BJ (cell line): ENCODE results near the gene CHML. TPM values are rescaled to one million over a fixed set of nuclear protein-coding genes. Genes with fewer than 3 reads are reported as not detected.

Experiments used
- CTCF ChIA-PET: fragments of 350-600 bp; formaldehyde crosslinking; extraction: SDS; loops from one replicate; lab custom pipeline; 2021; ENCODE audit warnings: antibody characterized with exemption, inconsistent platforms; lab: Yijun Ruan, JAX
- POLR2A ChIA-PET: fragments of 300-600 bp; sonication (Branson Sonifier 250); formaldehyde crosslinking; extraction: SDS; loops from one replicate; lab custom pipeline; 2021; ENCODE audit warnings: antibody characterized with exemption; lab: Charles Lee
- DNase-seq: peaks from one replicate; pipeline ENCODE4 v3.0.0-alpha.2; 2011; ENCODE audit warnings: low read depth
- H3K27me3 ChIP-seq: 2 replicates; pipeline ENCODE4 v1.6.0; 2011; ENCODE audit warnings: low read length; ENCODE audit not compliant: control insufficient read depth, insufficient read depth
- H3K36me3 ChIP-seq: 2 replicates; pipeline ENCODE4 v1.5.1; 2011; ENCODE audit warnings: low read length; ENCODE audit not compliant: control insufficient read depth, insufficient read depth
- H3K4me3 ChIP-seq: 2 replicates; pipeline ENCODE4 v1.5.1; 2011; ENCODE audit warnings: low read depth, mild to moderate bottlenecking, control low read depth, low read length
- polyA plus RNA-seq: library from polyadenylated mRNA; depleted of rRNA; stranded (reverse); fragments of >200 nt; gene quantifications from 2 replicates; pipeline ENCODE4 v1.2.3, GENCODE V29; 2011
- TF ChIP-seq, protein P1 (sequence below): IDR thresholded peaks from 2 replicates; pipeline ENCODE4 v1.5.1; 2011; ENCODE audit warnings: low read depth, mild to moderate bottlenecking, control low read depth, inconsistent platforms, low read length, moderate library complexity; ENCODE audit not compliant: insufficient read depth

Gene CHML
- polyA plus RNA-seq, 1 experiment: 8.4 TPM

DNA sequence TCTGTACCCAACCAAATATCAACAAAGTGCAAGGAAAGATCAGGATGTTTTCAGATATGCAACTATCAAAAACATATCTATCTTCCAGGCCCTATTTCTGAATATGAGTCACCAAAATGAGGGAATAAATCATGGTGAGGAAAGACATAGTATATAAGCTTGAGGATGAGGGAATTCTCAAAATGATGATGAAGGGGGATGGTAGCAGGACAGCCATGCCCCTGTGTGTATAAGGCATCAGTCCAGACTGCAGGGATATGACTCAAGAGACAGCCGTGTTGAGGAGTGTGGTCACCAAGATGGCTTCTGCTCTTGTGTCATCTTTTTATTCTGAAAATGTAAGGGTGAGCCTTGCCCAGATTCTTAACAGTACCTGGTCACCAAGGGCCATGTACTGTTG, 7.5 kb upstream of the CHML start:
- H3K27me3 ChIP-seq: no peaks in the 10 kb centered on the region
- TF ChIP-seq, protein P1, sequence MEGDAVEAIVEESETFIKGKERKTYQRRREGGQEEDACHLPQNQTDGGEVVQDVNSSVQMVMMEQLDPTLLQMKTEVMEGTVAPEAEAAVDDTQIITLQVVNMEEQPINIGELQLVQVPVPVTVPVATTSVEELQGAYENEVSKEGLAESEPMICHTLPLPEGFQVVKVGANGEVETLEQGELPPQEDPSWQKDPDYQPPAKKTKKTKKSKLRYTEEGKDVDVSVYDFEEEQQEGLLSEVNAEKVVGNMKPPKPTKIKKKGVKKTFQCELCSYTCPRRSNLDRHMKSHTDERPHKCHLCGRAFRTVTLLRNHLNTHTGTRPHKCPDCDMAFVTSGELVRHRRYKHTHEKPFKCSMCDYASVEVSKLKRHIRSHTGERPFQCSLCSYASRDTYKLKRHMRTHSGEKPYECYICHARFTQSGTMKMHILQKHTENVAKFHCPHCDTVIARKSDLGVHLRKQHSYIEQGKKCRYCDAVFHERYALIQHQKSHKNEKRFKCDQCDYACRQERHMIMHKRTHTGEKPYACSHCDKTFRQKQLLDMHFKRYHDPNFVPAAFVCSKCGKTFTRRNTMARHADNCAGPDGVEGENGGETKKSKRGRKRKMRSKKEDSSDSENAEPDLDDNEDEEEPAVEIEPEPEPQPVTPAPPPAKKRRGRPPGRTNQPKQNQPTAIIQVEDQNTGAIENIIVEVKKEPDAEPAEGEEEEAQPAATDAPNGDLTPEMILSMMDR: no peak
- H3K36me3 ChIP-seq: no peaks in the 10 kb centered on the region
- ChIA-PET POLR2A (no interaction called here), CTCF (interaction anchor here (2.2 kb wide), 1 partner anchor 10 kb away, joined by 7 read pairs; no protein-coding TSS in a partner anchor)
- no peak for DNase-seq
- no peak overlapping the region for H3K4me3 ChIP-seq

DNA sequence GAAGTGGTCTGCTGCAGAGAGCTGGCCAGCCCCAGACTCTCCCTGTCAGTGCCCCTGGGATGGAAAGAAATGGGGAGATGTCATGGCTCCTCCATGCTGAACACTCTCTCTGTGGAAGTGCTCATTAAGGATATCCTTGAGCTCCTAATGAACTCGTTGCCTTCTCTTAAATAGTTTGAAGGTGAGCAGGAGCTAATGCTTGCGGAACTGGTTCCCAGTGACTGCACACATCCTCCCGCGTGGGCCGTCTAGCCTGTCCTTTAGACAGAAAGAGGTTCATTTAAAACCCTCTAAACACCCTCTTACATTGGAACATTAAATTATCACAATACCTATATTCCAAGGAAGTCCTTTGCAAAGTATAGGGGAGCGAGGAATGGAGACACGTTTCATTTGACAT, 6.0 kb upstream of the CHML start:
- ChIA-PET POLR2A (no interaction called here), CTCF (interaction anchor here (2.2 kb wide), 1 partner anchor 11 kb away, joined by 7 read pairs; no protein-coding TSS in a partner anchor)
- no peak overlapping the region for H3K4me3 ChIP-seq
- no peak for DNase-seq
- H3K36me3 ChIP-seq: no peaks in the 10 kb centered on the region
- no peaks in the 10 kb centered on the region for H3K27me3 ChIP-seq
- TF ChIP-seq, protein P1: no peak

DNA sequence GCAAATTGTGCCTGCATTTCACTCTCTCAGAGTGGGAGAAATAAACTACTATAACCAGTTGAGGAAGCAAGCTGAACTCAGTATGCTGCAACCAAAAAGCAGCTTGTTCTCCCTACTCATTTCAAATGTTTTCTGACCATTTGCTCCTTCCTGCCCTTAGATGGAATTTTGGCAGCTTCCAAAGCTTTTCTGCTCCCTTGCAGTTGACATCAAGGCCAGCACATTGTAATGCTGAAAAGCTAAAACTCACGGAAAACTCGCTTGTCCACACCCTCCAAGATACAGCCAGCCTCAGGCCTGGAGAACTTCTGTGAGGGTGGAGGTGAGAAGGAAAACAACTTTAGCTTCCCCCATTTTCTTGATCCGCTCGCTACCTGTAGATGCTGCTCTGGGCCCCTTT, 5.0 kb upstream of the CHML start:
- POLR2A ChIA-PET: interaction anchor here (0.6 kb wide), 1 partner anchor 122 kb away, joined by 8 read pairs; no protein-coding TSS in a partner anchor
- no peaks in the 10 kb centered on the region for H3K27me3 ChIP-seq
- no peak overlapping the region for H3K4me3 ChIP-seq
- TF ChIP-seq, protein P1: no peak
- no peaks in the 10 kb centered on the region for H3K36me3 ChIP-seq
- DNase-seq: no peak
- CTCF ChIA-PET: no interaction called here

DNA sequence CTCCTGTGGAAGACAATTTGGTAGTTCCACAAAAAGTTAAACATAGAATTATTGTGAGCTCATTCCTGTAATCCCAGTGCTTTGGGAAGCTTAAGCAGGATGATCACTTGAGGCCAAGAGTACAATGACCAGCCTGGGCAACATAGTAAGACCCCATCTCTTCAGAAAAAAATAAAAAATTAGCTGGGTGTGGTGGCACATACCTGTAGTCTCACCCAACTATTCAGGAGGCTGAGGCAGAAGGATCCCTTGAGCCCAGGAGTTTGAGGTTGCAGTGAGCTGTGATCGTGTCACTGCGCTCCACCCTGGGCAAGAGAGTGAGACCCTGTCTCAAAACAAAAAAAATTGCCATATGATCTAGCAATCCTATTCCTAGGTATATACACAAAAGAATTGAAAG, 4.1 kb upstream of the CHML start:
- TF ChIP-seq, protein P1: no peak
- DNase-seq: no peak
- ChIA-PET POLR2A (no interaction called here), CTCF (interaction anchor here (0.6 kb wide), 1 partner anchor 62 kb away, joined by 3 read pairs; no protein-coding TSS in a partner anchor)
- H3K27me3 ChIP-seq: no peaks in the 10 kb centered on the region
- no peaks in the 10 kb centered on the region for H3K36me3 ChIP-seq
- no peak overlapping the region for H3K4me3 ChIP-seq

DNA sequence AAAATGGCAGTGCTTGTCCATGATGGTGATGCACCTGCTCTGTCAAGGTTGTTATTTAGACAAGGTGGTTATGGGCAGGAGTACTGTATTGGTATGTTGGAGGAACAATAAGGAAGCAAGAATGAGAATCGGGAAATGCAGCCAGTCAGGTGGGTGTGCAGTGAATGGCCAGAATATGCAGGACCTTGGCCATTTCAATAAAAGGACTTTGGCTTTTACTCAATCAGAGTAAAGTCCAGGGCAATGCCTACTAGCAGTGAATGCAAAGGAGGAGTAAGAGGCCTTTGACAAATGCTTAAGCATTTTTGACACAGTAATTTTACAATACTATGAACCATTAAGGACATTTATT, 2.4 kb upstream of the CHML start:
- H3K27me3 ChIP-seq: no peaks in the 10 kb centered on the region
- POLR2A ChIA-PET: no interaction called here
- H3K36me3 ChIP-seq: no peaks in the 10 kb centered on the region
- TF ChIP-seq, protein P1: no peak
- CTCF ChIA-PET: interaction anchor here (2.2 kb wide), 1 partner anchor 10 kb away, joined by 6 read pairs; no protein-coding TSS in a partner anchor
- H3K4me3 ChIP-seq: no peak overlapping the region
- DNase-seq: no peak
